Suprapubic skin (tissue), 4 donors: ENCODE measurements around the gene CA5B.

Experiments used
- POLR2A ChIP-seq, 2 donors: fragments of 450-650 bp; IDR thresholded peaks; one replicate each; pipeline ENCODE4 v1.6.1; 2017; ENCODE audit warnings: antibody characterized with exemption in 2 of 2, mild to moderate bottlenecking in 2 of 2, moderate library complexity in 2 of 2
- POLR2AphosphoS5 ChIP-seq, 3 donors: sonication (generic); formaldehyde crosslinking; IDR thresholded peaks; one replicate each; pipeline ENCODE4 v1.6.1; 2017; ENCODE audit warnings: antibody characterized with exemption in 3 of 3
- TF ChIP-seq, protein P1 (sequence below), 2 donors: fragments of 200-600 bp in 1 of 2; fragments of 450-650 bp in 1 of 2; sonication (generic) in 1 of 2; IDR thresholded peaks; one replicate each; pipeline ENCODE4 v1.5.1; 2016 to 2019; ENCODE audit warnings: antibody characterized with exemption in 2 of 2, mild to moderate bottlenecking in 1 of 2, moderate library complexity in 1 of 2

DNA sequence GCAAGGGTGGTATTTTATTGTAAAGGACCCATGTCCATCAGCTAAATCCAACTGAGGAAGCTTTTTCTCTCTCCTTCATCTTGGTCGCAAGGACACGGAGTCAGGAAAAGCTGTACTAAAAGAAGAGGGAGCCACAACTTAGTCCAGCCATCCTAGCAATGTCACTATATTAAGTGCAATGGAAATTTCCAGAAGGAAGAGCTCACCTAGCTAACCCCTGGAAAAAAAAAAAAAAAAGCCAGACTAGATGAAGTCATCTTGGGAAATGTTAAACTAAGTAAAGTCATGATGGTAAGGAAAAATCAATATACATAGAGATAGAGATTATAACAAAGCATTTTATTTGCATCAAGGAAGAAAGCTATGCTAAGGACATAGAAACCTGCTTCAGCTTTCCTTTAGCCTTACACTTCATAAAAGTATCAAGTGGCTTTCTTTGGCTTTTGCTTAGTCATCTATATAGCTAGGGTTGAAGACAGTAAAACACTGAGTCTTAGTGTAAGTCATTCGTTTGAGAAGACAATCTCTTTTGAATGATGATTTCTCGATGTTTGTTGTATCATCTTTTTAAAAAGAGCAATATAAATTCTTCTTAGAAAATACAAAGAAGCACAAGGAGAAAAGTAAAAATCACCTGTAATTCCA lies 18.6 kb upstream of the CA5B start:
- TF ChIP-seq, protein P1, sequence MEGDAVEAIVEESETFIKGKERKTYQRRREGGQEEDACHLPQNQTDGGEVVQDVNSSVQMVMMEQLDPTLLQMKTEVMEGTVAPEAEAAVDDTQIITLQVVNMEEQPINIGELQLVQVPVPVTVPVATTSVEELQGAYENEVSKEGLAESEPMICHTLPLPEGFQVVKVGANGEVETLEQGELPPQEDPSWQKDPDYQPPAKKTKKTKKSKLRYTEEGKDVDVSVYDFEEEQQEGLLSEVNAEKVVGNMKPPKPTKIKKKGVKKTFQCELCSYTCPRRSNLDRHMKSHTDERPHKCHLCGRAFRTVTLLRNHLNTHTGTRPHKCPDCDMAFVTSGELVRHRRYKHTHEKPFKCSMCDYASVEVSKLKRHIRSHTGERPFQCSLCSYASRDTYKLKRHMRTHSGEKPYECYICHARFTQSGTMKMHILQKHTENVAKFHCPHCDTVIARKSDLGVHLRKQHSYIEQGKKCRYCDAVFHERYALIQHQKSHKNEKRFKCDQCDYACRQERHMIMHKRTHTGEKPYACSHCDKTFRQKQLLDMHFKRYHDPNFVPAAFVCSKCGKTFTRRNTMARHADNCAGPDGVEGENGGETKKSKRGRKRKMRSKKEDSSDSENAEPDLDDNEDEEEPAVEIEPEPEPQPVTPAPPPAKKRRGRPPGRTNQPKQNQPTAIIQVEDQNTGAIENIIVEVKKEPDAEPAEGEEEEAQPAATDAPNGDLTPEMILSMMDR (IDR thresholded peaks at IDR 0.05) = no peak
- TF ChIP-seq POLR2A (IDR thresholded peaks at IDR 0.05) = no peak
- no peak for TF ChIP-seq POLR2AphosphoS5 (IDR thresholded peaks at IDR 0.05)
